ENCODE measurements around the gene ZNF574. TPM values are rescaled to one million over a fixed set of nuclear protein-coding genes. Genes with fewer than 3 reads are reported as not detected.
"Not testable (repeated sequence)": the region's sequence is repeated elsewhere in the genome, so short reads cannot be mapped to it uniquely, and the experiment has no call there.

The ZNF574 gene, protein sequence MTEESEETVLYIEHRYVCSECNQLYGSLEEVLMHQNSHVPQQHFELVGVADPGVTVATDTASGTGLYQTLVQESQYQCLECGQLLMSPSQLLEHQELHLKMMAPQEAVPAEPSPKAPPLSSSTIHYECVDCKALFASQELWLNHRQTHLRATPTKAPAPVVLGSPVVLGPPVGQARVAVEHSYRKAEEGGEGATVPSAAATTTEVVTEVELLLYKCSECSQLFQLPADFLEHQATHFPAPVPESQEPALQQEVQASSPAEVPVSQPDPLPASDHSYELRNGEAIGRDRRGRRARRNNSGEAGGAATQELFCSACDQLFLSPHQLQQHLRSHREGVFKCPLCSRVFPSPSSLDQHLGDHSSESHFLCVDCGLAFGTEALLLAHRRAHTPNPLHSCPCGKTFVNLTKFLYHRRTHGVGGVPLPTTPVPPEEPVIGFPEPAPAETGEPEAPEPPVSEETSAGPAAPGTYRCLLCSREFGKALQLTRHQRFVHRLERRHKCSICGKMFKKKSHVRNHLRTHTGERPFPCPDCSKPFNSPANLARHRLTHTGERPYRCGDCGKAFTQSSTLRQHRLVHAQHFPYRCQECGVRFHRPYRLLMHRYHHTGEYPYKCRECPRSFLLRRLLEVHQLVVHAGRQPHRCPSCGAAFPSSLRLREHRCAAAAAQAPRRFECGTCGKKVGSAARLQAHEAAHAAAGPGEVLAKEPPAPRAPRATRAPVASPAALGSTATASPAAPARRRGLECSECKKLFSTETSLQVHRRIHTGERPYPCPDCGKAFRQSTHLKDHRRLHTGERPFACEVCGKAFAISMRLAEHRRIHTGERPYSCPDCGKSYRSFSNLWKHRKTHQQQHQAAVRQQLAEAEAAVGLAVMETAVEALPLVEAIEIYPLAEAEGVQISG
- 10.5 TPM for polyA plus RNA-seq (2013, experiment 1 of 2; ENCODE audit: insufficient read length)
- 11.3 TPM for polyA plus RNA-seq (2013, experiment 2 of 2; ENCODE audit: insufficient read length)

DNA sequence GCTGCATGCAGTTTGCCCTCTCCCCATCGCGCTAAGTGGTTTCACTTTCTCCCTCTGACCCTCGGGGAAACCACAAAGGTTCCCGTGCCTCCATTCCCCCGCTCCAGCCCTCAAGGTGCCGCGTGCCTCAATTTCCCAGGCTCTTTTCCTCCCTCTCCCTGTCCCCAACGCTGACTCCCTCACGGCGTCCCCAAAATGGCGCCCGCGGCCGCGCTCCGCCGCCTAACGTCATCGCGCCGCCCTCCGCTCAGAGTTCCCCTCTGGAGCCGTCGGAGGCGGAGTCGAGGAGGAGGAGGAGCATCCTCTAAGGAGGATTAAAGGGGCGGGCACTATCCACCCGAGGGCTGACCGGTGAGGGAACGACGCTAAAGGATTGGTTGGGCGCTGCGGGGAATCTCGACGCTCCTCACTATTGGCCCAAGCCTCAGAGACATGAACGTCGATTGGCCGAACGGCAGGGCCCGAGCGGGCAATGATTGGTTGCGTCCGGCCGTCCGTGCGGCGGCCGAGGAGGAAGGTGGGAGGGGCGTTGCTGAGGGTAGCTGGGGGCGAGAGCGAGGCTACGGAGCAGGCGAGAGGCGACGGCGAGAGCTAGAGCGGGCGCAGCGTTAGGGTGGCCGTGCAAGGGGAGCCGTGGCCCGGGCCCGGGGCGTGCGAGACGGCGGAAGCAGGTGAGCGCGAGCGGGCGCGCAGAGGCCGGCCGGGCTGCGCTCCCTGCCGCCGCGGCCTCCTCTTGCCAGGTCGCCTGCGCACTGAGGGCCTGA lies at the start of gene ZNF574:
Gene ZNF574, plus strand, starts transcription at position 551 of the 764 bp plus-strand sequence. CDS start 2,441 bp downstream, outside the sequence.
- peak; percentile 100 for DNase-seq

DNA sequence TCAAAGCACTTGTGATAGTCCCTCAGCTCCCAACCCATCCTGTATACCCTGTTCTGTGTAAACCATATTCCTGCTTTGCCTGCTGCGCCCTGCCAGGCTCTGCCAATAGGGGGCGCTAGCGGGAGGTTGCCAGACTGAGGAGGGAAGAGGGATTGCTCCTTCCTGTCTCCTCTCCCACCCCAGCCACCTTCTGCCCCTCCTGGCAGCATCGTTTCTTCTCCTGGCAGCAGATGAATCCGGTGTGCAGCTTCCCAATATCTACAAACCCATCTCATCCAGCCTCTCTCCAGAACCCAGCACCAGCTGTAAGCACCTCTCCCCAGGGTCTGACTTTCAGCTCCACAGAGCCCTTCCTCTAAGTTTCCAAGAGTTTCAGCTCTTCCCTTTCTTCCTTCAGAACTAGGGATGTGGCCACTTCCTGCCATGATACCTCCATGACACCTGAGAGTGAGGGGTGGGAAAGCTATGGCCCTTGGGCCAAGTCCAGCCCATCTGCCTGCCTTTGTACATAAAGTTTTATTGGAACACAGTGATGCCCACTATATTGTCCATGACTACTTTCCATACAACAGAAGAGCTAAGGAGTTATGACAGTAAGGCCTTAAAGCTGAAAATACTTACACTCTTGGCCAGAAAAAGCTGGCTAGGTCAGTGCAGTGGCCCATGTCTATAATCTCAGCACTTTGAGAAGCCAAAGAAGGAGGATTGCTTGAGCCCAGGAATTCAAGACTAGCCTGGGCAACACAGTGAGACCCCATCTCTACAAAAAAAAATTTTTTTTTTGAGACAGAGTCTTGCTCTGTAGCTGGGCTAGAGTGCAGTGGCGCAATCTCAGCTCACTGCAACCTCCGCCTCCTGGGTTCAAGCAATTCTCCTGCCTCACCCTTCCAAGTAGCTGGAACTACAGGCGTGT lies 47.4 kb upstream of the ZNF574 start:
- DNase-seq, result no peak

DNA sequence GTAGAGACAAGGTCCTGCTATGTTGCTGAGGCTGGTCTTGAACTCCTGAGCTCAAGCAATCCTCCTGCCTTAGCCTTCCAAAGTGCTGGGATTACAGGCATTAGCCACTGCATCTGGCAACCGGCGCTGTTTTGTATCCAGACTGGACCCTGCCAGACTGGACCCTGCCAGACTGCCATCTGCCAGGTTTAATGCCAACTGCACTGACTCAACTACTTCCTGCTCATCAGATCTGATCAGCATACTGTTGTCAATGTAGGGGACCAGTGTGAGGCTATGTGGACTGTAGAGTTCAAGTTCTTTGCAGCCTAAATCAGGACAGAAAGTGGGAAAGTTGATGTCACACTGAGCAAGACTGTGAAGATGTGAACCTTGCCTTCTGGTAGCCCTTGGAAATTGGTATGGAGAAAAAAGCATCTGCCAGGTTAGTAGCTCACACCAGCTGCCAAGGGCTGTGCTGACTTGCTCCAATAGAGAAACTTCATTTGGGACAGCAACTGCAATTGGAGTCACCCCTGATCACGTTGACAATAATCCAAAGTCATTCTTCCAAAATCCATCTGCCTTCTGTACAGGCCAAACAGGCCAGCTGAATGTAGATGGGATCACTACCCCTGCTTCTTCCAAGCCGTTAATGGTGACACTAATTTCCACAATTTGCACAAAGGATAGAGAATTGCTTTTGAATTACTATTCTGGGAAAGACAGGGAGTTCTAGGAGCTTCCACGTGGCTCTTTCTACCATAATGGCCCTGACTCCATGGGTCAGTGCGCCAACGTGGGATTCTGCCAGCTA lies 45.1 kb upstream of the ZNF574 start:
- no peak for DNase-seq

DNA sequence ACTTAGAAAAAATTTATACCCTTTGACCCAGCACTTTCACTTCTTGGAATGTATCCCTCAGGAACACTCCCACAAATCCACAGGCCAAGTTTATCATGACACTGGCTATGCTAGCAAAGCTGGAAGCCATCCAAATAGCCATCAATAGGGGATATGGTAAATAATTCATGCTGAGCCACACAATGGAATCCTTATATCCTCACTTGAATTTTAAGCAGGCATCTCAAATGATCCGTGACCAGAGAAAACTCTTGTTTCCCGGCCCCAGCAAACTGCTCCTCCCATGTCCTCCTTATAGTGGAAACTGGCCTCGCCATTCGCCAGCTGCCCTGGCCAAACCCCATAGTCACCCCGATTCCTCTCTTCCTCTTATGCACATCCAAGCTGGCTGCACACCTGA lies 43.5 kb upstream of the ZNF574 start:
- DNase-seq, result peak; percentile 26

DNA sequence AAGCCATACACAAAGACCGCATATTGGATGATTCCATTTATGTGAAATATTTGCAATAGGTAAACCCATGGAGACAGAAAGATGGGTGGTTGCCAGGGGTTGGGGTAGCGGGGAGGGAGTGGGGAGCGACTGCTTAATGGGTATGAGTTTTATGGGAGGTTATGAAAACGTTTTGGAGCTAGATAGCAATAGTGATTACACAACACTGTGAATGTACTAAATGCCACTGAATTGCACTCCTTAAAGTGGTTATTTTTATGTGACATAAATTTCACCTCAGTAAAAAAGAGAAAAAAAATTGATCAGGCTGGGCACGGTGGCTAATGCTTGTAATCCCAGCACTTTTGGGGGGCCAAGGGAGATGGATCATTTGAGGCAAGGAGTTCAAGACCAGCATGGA lies 42.6 kb upstream of the ZNF574 start:
- DNase-seq, result no peak

DNA sequence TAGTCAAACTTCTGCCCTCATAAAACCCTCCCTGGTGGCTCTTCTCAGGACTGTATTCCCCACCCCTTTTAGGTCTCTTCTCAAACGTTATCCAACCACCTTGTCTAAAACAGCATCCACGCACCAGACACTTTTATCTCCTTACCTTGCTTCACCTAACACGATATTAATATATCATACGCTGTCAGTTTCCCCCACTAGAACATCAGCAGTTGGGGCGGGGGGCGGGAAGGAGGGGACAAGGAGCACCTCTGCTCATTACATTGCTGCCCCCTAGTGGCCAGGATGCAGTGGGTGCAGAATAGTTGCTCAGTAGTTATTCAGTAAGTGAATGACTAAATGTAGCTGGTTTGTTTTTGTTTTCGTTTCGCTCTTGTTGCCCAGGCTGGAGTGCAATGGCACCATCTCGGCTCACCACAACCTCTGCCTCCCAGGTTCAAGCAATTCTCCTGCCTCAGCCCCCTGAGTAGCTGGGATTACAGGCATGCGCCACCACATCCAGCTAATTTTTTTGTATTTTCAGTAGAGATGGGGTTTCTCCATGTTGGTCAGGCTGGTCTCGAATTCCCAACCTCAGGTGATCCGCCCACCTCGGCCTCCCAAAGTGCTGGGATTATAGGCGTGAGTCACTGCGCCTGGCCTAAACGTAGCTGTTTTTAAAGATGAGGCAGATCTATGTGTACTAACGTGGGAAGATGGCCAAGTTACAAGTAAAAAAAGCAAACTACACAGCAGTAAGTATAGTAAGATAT lies 41.1 kb upstream of the ZNF574 start:
- DNase-seq, result peak; percentile 69

DNA sequence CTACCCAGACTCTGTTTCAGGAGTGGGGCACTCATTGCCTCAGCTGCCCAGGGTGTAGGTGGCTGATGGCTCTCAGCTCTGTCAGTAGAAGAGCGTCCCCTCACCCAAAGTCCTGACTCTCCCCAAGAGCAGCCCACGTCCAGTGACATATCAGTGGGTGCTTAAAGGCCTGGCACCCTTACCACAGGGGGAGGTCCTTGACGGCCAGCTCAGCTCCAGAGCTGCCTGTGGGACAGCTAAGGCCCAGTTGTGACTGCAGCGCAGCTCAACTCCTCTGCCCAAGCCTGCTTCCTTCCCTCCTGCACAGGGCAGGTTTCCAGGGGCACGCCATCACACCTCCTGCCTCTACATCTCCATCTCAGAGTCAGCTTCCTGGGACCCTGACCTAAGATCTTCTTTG lies 38.3 kb upstream of the ZNF574 start:
- no peak for DNase-seq

DNA sequence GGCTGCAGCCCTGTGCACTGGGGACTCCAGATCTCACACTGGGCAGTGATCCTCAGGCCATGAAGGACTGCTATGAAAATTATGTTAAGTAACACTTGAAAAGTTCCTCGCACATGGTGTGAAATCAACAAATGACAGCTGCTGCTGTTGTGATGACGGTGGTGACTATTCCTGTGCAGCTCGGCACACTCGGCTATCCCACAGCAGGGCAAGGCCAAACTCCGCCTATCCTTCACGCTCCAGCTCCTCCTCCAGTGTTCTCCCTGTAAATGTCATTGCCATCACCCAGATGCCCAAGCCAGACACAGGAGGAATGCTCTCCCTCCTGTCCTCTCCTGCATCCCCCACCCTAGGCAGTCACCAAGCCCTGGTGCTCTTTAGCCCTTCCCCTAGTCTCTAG lies 37.3 kb upstream of the ZNF574 start:
- no peak for DNase-seq

DNA sequence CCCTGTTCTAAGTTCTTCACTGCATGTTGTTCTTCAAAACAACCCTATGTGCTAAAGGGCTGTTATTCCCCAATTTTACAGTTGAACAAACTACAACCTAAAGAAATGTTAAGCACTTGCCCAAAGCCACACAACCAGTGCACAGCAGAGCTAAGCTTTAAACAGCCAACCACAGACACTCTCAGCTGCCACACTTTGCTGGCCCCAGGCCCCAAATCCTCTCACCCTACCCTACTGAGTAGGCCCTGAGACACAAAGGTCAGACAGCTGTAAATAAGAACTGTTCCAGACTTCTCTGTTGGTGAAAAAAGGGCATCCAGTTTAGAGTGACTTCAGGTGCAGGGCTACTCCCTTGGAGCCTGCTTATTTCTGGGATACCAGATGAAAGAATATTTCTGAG lies 35.9 kb upstream of the ZNF574 start:
- DNase-seq, result no peak

DNA sequence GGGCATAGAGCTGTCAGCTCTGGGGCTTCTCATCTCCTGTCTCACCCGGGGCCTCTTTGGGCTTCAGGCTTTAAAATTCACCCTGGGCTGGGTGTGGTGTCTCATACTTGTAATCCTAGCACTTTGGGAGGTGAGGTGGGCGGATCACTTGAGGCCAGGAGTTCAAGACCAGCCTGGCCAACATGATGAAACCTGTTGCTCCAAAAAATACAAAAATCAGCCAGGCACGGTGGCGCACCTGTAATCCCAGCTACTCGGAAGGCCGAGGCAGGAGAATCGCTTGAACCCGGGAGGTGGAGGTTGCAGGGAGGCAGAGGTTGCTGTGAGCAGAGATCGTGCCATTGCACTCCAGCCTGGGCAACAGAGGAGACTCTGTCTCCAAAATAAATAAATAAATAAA lies 35.5 kb upstream of the ZNF574 start:
- not testable (repeated sequence) for DNase-seq

DNA sequence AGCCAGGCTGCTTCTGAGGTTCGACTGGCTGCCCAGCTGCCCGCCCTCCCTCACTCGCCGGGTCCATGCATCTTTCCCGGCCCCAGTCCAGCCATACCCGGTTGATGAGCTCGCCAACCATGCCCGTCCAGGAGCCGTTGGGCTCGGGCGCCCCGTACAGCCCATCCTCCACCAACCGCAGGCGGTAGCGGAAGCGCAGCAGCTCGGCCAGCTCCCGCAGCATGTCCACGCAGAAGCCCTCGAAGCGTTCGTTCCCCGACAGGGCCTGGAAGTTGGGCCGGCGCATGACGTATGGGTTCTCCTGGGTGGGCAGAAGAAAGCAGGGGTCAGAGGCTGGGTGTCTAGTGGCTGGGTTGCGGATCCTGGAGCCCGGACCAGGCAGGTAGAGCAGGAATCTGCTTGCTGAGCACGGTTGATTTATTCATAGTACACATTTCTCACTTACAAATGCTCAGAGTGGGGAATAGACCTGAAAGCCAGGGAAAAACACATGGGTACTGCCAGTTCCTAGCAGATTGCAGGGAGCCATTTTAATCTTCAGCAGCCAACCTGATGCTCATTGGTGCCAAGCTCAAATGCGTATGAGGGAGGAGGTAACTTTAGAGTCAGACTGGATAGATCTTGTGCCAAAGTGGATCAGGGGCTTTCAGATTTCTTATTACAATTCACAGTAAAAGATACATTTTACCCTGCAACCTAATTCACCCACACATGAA lies 33.4 kb upstream of the ZNF574 start:
- no peak for DNase-seq

DNA sequence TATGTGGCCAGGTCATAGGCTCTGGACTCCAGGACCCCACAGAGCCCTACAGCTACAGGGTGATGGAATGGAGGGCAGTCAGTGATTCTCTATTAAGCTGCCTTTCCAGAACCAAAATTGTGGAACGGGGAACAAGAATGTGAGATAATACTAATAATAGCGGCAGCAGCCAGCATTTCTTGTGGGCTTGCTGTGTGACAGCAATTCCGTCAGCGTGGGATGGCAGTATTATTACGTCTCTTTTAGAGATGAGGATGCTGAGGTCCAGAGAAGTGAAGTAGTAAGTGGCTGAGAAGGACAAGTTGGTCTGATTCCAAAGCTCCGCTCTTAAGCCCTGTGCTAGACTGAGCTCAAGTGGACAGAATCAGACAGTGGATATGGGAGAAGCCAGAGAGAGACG lies 30.4 kb upstream of the ZNF574 start:
- no peak for DNase-seq

DNA sequence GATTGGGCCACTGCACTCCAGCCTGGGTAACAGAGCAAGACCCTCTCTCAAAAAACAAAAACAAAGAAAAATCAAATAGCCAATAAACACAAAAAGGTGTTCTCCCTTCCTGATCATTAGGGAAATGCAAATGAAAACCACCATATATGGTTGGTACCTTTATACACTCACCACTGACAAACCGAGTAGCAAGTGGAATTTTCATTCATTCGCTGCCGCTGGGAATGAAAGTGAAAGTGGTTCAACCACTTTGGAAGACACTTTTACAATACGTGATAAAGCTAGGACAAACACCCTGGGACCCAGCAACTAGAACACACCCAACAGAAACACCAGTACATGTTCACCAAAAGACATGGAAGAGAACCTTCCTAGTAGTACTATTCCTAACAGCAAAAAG lies 27.0 kb upstream of the ZNF574 start:
- DNase-seq, result no peak

DNA sequence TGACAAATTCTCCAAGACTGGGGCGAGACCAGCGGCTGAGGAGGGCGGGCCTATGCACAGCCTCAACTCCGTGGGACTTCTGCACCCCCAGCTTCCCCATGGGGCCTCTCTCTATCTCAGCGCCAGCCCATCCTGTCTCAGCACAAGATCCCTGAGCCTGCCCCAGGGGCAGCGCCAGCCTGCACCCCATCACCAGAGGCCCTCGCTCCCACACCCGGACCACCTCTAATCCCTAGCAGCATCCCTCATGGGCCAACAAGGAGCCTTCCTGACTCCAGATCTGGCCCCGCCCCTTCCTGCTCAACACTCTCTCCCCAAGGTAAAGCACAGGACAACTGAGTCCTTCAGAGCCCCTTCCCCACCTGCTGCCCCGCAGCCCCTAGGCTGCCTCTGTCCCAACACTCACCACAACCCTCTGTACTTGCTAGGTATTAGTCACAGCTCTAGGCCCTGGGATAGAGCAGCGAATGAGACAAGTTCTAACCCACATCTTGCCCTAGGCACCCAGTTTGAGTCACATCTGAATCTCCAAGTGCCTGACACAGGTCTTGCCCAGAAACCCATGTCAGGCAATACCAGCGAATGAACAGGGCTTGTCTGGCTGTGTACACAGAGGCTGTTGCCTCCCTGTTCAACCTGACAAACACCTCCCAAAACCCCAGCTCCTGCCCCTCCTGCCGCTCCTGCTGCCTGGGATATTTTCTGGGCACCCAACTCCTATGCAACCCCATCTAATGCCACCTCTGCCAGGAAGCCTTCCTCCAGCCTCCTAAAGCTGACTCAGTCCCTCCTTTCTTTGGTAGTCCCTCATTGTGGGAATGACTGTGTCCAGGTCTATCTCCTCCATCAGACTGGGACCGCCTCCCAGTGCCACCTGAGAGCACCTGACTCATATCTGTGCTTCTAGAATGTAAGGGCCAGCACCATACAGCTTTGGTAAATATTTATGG lies 24.5 kb upstream of the ZNF574 start:
- no peak for DNase-seq

DNA sequence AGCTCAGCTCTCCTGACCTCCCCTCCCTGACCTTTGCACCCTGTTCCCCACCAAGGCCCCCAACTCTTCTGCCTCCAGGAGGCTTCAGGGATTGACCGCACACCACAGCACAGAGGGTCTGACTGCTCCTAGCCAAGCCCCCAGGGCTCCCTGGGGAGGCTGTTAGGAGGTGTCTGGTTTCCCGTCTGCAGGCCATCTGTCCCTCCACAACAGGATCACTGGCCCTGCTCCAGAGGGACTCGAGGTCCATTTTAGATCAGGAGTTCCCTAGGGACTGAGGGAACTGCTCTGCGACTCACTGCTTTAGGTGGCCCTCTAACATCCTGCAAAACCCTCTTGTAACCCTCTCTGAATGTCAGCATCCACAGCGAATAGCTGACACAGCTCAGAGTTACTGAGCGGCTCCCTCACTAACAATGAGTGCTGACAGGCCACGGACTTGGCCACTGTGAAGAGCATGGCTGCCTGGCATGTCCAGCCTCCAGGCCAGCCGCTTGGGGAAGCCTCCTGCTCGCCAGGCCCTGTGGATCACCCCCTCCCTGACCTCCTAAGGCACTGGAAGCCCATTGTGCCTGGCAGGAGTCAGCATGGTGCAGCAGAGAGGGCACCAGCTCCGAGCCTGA lies 23.6 kb upstream of the ZNF574 start:
- no peak for DNase-seq

DNA sequence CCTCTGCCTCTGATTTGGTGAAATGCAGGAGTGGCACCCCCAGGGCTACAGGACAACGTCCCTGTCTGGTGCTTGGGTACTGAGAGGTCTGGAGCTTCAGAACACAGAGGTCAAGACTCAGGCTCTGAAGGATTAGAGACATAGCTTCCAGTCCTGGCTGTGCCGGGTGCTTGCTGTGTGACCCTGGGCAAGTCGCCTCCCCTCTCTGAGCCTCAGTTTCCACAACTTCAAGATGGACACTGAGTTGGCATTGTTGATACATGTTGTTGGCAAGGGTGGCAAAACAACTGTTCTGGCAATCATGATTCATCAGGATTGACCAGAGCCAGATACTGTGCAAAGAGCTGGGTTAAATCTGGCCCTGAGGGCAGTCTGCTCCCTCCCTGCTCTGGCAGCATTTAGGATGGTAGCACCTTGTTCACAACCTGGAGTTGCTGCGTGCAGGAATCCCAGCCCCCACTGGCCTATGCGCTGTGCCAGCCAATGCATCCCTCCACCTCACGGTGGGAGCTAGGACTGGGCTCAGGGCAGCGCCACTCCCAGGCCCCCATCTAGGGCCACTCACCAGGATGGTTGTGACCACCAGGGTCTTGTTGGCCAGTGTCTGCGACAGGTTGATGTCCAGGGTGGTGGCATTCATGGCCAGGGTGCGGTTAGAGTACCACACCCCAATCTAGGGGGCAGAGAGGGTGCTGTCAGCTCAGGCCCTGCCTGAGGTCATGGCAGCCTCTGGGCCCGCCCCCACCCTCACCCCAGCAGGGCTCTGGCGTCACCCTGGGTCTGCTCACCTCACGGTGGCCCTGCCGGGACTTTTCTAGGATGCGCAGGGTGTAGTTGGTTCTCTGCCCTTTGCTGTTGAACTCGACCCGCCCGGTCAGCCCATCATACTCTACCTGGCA lies 22.7 kb upstream of the ZNF574 start:
- no peak for DNase-seq

DNA sequence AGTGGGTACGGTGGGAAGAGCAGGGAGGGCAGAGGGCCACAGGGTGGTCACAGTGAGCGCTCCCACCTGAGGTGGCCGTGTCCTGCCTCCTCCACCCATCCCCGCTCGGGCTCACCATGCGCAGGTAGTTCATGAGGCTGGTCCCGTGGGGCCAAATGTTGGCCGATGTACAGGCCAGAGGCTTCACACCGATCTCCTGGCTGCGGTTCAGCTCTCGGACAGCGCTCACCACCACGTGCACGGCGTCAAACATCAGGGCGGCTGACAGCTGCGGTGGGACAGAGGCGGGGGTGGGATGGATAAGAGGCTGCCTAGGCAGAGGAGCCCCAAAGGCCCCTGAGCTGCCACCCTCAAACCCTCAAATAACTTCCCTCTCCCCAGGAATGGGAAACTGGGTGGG lies 21.8 kb upstream of the ZNF574 start:
- DNase-seq, result no peak

Data from fibroblast of skin of scalp (primary cell).